WTC11 (cell line): Measurements from ENCODE around the gene LDHD.

ENCODE experiments used
- CREB1 ChIP-seq: sonication (generic); formaldehyde crosslinking; IDR thresholded peaks from 2 replicates; pipeline ENCODE4 v1.8.0; 2023; ENCODE audit warnings: mild to moderate bottlenecking, missing genetic modification reagents
- CREM ChIP-seq: sonication (generic); formaldehyde crosslinking; IDR thresholded peaks from 2 replicates; pipeline ENCODE4 v1.8.1; 2022; ENCODE audit warnings: mild to moderate bottlenecking, missing genetic modification reagents, moderate library complexity
- RELA ChIP-seq: sonication (generic); formaldehyde crosslinking; IDR thresholded peaks from 2 replicates; pipeline ENCODE4 v1.8.1; 2022; ENCODE audit warnings: missing genetic modification reagents, mild to moderate bottlenecking, borderline replicate concordance
- ZNF317 ChIP-seq: sonication (generic); formaldehyde crosslinking; IDR thresholded peaks from 2 replicates; pipeline ENCODE4 v1.8.1; 2023; ENCODE audit warnings: low read depth, mild to moderate bottlenecking, moderate library complexity, missing genetic modification reagents, borderline replicate concordance
- TF ChIP-seq, protein P1 (sequence below): fragments of 200-600 bp; IDR thresholded peaks from 2 replicates; pipeline ENCODE4 v1.8.0; 2022; ENCODE audit warnings: antibody characterized with exemption
- TF ChIP-seq, protein P2 (sequence below): fragments of 250-450 bp; sonication (Bioruptor Pico); IDR thresholded peaks from 2 replicates; pipeline ENCODE4 v1.8.0; 2021; ENCODE audit warnings: mild to moderate bottlenecking
- TF ChIP-seq, protein P3 (sequence below): sonication (generic); formaldehyde crosslinking; IDR thresholded peaks from 2 replicates; pipeline ENCODE4 v1.8.0; 2023; ENCODE audit warnings: missing genetic modification reagents
- TF ChIP-seq, protein P4 (sequence below): sonication (generic); formaldehyde crosslinking; IDR thresholded peaks from 2 replicates; pipeline ENCODE4 v1.8.0; 2022; ENCODE audit warnings: mild to moderate bottlenecking, missing genetic modification reagents
- TF ChIP-seq, protein P5 (sequence below): sonication (generic); formaldehyde crosslinking; IDR thresholded peaks from 2 replicates; pipeline ENCODE4 v1.8.0; 2022; ENCODE audit warnings: mild to moderate bottlenecking, missing genetic modification reagents
- TF ChIP-seq, protein P6 (sequence below): sonication (generic); formaldehyde crosslinking; IDR thresholded peaks from 2 replicates; pipeline ENCODE4 v1.8.1; 2023; ENCODE audit warnings: mild to moderate bottlenecking, missing genetic modification reagents, moderate library complexity
- TF ChIP-seq, protein P7 (sequence below): sonication (generic); formaldehyde crosslinking; IDR thresholded peaks from 2 replicates; pipeline ENCODE4 v1.8.1; 2023; ENCODE audit warnings: mild to moderate bottlenecking, missing genetic modification reagents
- TF ChIP-seq, protein P8 (sequence below): sonication (generic); formaldehyde crosslinking; IDR thresholded peaks from 2 replicates; pipeline ENCODE4 v1.8.1; 2022; ENCODE audit warnings: low read depth, missing genetic modification reagents, borderline replicate concordance
- TF ChIP-seq, protein P9 (sequence below): fragments of 250-450 bp; sonication (Bioruptor Pico); conservative IDR thresholded peaks from 2 replicates; pipeline ENCODE4 v1.9.0; 2021; ENCODE audit warnings: mild to moderate bottlenecking

DNA sequence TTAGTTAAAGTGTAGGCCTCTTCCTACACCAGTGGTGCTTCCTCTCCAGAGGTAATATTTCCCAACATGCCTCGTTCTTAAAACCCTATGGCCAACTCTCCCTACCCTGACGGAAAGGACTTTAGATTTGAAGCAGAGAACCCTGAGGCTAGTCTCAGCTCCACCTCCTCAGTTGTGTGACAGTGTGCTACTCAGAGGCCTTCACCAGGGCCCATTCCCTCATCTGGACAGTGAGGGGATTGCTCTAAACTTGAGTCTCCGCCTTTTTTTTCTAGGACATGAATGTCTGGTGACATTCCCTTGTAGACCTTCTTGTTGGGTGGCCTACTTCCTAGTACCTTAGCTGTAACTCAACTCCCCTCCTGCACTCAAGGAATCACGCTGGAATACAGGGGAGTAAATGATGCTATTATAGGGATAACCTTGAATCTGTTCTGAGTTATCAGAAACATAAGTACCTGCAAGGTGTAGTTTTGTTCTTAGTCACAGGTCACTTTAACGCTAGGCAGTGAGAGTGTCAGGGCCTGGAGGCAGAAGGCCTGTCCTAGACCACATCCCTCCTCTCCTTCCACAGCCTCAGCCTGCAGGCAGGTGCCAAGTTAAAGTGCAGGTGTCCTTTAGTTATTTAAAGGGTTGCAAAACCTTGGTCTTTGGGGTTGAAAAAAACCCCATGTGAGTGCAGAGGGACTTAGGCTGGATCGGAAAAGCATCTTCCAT, 26.9 kb downstream of the LDHD start:
- TF ChIP-seq CREB1 (CRISPR knock-in tag) (no peak), CREM (CRISPR knock-in tag) (no peak), ZNF317 (no peak), RELA (CRISPR knock-in tag) (no peak)
- TF ChIP-seq, protein P1, sequence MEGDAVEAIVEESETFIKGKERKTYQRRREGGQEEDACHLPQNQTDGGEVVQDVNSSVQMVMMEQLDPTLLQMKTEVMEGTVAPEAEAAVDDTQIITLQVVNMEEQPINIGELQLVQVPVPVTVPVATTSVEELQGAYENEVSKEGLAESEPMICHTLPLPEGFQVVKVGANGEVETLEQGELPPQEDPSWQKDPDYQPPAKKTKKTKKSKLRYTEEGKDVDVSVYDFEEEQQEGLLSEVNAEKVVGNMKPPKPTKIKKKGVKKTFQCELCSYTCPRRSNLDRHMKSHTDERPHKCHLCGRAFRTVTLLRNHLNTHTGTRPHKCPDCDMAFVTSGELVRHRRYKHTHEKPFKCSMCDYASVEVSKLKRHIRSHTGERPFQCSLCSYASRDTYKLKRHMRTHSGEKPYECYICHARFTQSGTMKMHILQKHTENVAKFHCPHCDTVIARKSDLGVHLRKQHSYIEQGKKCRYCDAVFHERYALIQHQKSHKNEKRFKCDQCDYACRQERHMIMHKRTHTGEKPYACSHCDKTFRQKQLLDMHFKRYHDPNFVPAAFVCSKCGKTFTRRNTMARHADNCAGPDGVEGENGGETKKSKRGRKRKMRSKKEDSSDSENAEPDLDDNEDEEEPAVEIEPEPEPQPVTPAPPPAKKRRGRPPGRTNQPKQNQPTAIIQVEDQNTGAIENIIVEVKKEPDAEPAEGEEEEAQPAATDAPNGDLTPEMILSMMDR = no peak
- TF ChIP-seq, protein P2, sequence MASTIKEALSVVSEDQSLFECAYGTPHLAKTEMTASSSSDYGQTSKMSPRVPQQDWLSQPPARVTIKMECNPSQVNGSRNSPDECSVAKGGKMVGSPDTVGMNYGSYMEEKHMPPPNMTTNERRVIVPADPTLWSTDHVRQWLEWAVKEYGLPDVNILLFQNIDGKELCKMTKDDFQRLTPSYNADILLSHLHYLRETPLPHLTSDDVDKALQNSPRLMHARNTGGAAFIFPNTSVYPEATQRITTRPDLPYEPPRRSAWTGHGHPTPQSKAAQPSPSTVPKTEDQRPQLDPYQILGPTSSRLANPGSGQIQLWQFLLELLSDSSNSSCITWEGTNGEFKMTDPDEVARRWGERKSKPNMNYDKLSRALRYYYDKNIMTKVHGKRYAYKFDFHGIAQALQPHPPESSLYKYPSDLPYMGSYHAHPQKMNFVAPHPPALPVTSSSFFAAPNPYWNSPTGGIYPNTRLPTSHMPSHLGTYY (CRISPR knock-in tag) = no peak
- TF ChIP-seq, protein P3, sequence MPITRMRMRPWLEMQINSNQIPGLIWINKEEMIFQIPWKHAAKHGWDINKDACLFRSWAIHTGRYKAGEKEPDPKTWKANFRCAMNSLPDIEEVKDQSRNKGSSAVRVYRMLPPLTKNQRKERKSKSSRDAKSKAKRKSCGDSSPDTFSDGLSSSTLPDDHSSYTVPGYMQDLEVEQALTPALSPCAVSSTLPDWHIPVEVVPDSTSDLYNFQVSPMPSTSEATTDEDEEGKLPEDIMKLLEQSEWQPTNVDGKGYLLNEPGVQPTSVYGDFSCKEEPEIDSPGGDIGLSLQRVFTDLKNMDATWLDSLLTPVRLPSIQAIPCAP (CRISPR knock-in tag) = no peak
- TF ChIP-seq, protein P4, sequence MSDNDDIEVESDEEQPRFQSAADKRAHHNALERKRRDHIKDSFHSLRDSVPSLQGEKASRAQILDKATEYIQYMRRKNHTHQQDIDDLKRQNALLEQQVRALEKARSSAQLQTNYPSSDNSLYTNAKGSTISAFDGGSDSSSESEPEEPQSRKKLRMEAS (CRISPR knock-in tag) = no peak
- TF ChIP-seq, protein P5, sequence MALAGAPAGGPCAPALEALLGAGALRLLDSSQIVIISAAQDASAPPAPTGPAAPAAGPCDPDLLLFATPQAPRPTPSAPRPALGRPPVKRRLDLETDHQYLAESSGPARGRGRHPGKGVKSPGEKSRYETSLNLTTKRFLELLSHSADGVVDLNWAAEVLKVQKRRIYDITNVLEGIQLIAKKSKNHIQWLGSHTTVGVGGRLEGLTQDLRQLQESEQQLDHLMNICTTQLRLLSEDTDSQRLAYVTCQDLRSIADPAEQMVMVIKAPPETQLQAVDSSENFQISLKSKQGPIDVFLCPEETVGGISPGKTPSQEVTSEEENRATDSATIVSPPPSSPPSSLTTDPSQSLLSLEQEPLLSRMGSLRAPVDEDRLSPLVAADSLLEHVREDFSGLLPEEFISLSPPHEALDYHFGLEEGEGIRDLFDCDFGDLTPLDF (CRISPR knock-in tag) = no peak
- TF ChIP-seq, protein P6, sequence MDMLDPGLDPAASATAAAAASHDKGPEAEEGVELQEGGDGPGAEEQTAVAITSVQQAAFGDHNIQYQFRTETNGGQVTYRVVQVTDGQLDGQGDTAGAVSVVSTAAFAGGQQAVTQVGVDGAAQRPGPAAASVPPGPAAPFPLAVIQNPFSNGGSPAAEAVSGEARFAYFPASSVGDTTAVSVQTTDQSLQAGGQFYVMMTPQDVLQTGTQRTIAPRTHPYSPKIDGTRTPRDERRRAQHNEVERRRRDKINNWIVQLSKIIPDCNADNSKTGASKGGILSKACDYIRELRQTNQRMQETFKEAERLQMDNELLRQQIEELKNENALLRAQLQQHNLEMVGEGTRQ (CRISPR knock-in tag) = no peak
- TF ChIP-seq, protein P7, sequence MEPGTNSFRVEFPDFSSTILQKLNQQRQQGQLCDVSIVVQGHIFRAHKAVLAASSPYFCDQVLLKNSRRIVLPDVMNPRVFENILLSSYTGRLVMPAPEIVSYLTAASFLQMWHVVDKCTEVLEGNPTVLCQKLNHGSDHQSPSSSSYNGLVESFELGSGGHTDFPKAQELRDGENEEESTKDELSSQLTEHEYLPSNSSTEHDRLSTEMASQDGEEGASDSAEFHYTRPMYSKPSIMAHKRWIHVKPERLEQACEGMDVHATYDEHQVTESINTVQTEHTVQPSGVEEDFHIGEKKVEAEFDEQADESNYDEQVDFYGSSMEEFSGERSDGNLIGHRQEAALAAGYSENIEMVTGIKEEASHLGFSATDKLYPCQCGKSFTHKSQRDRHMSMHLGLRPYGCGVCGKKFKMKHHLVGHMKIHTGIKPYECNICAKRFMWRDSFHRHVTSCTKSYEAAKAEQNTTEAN = no peak
- TF ChIP-seq, protein P8, sequence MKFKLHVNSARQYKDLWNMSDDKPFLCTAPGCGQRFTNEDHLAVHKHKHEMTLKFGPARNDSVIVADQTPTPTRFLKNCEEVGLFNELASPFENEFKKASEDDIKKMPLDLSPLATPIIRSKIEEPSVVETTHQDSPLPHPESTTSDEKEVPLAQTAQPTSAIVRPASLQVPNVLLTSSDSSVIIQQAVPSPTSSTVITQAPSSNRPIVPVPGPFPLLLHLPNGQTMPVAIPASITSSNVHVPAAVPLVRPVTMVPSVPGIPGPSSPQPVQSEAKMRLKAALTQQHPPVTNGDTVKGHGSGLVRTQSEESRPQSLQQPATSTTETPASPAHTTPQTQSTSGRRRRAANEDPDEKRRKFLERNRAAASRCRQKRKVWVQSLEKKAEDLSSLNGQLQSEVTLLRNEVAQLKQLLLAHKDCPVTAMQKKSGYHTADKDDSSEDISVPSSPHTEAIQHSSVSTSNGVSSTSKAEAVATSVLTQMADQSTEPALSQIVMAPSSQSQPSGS (CRISPR knock-in tag) = no peak
- TF ChIP-seq, protein P9, sequence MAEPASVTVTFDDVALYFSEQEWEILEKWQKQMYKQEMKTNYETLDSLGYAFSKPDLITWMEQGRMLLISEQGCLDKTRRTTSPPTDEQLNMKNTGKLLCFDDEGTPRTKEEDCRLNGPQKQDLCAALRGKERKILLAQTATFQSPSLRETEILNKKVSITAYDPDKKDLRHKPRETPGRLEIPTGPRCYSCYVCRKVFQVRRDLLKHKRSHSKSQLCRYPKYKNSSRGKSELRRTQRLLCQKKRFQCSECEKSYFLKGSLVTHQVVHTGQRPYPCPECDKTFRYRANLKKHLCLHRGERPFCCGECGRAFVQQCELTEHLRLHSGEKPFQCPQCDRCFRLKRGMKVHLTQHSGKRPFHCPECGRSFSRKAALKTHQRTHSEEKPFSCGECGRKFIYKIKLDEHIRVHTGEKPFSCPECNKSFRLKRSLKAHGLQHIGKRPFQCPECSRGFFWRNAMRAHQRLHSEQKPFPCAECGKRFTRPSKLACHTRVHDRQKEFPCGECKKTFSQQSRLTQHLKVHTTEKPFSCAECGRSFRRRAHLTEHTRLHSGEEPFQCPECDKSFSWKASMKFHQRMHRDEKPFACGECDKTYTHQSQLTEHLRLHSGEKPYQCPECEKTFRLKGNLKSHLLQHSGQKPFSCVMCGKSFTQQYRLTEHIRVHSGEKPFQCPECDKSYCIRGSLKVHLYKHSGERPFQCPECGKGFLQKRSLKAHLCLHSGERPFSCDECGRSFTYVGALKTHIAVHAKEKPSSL (CRISPR knock-in tag) = no peak
